MG63 (cell line): ENCODE data around the gene ARL6. TPM values are rescaled to one million over a fixed set of nuclear protein-coding genes. Genes with fewer than 3 reads are reported as not detected.

Experiments used
- DNase-seq: peaks from one replicate; pipeline ENCODE4 v3.0.0-alpha.2; 2020
- H3K27me3 ChIP-seq: fragments of 250-450 bp; sonication (Bioruptor Pico); 2 replicates; pipeline ENCODE4 v1.5.1; 2020; ENCODE audit warnings: mild to moderate bottlenecking, moderate library complexity
- H3K36me3 ChIP-seq: fragments of 250-450 bp; sonication (Bioruptor Pico); 2 replicates; pipeline ENCODE4 v1.5.1; 2020; ENCODE audit warnings: mild to moderate bottlenecking, moderate library complexity
- H3K4me3 ChIP-seq: fragments of 250-450 bp; sonication (Bioruptor Pico); 2 replicates; pipeline ENCODE4 v1.5.1; 2020; ENCODE audit warnings: mild to moderate bottlenecking, moderate library complexity
- H3K9me3 ChIP-seq: fragments of 250-450 bp; sonication (Bioruptor Pico); 2 replicates; pipeline ENCODE4 v1.5.1; 2020; ENCODE audit warnings: mild to moderate bottlenecking, moderate library complexity
- total RNA-seq: library from RNA; depleted of rRNA; stranded (reverse); fragments of >200 nt; shearing (Covaris generic); gene quantifications from 2 replicates; pipeline ENCODE4 v1.2.3, GENCODE V29; 2014; ENCODE audit warnings: low replicate concordance; rRNA removed

Gene ARL6, protein sequence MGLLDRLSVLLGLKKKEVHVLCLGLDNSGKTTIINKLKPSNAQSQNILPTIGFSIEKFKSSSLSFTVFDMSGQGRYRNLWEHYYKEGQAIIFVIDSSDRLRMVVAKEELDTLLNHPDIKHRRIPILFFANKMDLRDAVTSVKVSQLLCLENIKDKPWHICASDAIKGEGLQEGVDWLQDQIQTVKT
- 14.3 and 64.9 TPM in 2 replicates for total RNA-seq

DNA sequence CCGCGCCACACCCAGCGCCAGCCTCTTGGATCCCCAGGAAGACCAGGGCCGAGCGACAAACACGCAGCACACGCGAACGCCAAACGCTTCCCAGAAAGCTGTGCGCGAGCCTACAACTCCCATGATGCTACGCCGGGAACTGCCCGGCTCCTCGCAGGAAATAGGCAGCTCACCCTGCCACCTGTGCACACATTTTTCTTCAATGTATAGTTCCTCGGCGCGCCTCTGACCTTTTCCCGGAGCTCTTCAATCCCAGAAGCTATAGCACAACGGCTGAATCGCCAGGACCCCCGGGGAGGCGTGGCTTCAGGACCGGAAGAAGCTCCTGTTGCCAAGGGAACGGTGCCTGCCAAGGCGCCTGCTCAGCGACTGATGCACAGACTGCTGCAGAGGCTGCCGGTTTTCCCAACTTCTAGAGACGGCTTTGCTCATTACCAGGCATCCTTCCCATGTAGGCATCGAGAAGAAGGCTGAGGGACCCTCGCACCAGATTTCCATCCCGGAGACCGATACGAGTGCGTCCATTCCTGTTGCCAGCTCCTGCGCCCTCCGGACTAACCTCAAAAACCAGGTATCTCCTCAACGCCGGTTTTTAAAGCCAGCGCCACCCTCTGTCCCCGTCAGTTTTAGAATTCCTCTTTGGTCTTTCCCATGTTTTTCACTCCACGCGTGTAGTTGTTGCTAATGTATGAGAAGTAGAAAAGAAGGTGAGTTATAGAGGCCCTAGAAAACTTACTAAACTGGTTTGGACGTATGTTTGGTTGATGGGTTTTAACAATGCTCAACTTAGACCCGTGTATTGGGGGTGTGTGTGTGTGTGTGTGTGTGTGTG is at the start of gene ARL6:
Gene ARL6 (plus strand): TSS at position 352 of the 832 bp plus-strand sequence. CDS start 3,350 bp downstream, outside the sequence.
- peak; percentile 89 for DNase-seq
- Histone ChIP-seq H3K36me3 (no peaks in the 10 kb centered on the region), H3K4me3 (peak within 1 kb of the TSS; percentile 83), H3K27me3 (no peaks in the 10 kb centered on the region), H3K9me3 (no peaks in the 10 kb centered on the region)

DNA sequence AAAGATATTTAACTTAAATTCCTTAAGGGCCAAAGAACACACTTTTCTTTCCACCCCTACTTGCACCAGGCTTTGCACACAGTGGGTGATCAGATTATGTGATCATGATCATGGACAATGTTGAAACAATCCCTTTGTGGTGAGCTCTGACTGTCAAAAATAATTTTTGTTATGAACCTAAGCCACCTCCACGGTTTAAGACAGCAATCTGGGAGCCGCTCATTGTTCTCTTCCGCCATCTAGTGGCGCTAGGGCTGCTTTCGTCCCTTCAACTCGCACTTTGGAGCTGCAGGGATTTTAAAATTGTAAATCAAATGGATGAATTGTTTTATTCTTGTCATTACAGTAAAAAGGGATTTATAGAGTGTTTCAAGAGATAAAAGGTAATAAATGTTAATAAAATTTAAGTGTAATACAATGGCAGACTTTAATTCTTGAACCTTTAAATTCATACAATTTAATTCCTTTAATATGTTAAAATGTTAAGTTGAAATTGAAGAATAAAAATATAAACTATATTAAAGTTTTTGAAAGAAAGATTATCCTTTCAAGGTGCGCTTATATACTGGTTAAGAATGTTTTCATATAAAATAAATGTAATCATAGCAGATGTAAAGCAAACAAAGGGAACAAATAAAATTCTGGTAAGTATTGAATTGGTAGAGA is 45.3 kb upstream of the ARL6 start:
- Histone ChIP-seq H3K4me3 (no peak overlapping the region), H3K9me3 (no peaks in the 10 kb centered on the region), H3K36me3 (no peaks in the 10 kb centered on the region), H3K27me3 (no peaks in the 10 kb centered on the region)
- DNase-seq: peak; percentile 61

DNA sequence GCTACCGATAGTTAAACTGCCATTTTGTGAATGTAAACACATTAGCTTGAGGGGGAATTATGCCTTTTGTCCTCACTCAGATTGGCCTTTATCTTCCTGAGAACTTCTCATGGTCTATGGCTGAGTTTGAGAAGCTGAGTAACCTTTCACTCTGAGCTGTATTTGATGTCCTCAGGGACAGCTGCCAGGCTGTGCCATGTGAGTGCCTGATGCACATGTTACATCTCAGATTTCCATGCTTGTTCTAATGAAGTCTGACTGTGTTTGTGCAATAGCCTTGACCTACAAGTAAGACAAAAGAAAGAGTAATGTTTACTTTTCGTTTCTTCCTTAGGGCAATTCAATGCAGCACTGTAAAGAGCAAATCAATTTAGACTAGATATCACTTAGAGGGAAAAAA is 44.1 kb upstream of the ARL6 start:
- H3K36me3 ChIP-seq: no peaks in the 10 kb centered on the region
- no peak overlapping the region for H3K4me3 ChIP-seq
- no peaks in the 10 kb centered on the region for H3K27me3 ChIP-seq
- DNase-seq: no peak
- no peaks in the 10 kb centered on the region for H3K9me3 ChIP-seq

DNA sequence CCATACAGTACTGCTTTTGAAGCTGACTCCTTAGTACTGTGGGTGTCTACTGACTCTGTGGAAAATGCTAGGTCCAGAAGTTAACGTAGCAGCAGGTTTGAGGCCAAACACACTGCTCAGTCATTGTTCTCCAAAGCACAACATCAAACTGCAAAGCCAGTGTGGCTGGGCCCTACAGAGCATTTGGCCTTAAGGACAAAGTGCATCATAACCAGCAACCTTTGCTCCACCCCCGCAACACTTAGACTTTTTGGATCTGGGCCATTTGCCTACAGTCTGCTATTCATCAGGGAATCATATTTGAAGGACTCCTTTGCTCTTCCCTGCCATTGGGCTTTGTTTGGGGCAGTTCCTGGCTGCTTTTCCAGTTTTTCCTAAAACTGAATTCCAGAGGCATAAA is 43.1 kb upstream of the ARL6 start:
- H3K27me3 ChIP-seq: no peaks in the 10 kb centered on the region
- H3K9me3 ChIP-seq: no peaks in the 10 kb centered on the region
- DNase-seq: no peak
- no peak overlapping the region for H3K4me3 ChIP-seq
- no peaks in the 10 kb centered on the region for H3K36me3 ChIP-seq

DNA sequence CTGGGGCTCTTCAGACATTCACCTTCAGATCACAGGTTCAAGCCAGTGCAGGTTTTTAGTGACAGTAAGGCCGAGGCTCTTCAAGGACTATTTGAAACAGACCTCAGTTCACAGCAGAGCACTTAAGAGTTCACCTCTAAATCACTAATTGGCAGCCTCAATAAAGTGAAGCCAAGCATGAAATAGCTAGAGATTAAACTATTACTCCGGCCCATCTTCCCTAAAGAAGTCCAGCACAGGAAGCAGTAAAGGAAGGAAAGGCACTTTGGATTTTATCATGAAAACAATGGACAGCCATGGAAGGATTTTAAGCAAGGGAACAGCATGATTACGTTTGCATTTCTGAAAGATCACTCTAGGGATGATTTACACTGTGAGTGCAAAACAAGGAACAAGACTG is 27.6 kb upstream of the ARL6 start:
- Histone ChIP-seq H3K36me3 (no peaks in the 10 kb centered on the region), H3K27me3 (peaks cover 5% of the 10 kb centered on the region), H3K9me3 (no peaks in the 10 kb centered on the region), H3K4me3 (no peak overlapping the region)
- DNase-seq: no peak

DNA sequence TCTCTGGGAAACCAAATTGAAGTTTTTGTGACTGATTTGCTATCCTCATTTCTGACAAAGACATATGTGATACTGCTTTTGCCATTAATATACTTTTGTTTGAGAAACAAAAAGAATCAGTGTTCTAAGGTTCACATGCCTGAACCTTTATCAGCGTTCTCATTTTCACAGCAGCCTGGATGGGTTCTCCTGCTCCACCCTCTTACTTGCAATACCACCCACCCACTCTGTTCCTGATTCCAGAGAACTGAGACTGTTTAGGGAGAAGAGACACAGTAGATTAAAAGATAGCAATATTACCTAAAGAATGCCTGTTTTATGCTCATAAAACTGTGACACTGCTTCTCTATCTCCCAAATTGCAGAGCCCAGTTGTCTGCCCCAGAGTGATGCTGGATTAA is 25.8 kb upstream of the ARL6 start:
- Histone ChIP-seq H3K9me3 (no peaks in the 10 kb centered on the region), H3K27me3 (peaks cover 5% of the 10 kb centered on the region)

DNA sequence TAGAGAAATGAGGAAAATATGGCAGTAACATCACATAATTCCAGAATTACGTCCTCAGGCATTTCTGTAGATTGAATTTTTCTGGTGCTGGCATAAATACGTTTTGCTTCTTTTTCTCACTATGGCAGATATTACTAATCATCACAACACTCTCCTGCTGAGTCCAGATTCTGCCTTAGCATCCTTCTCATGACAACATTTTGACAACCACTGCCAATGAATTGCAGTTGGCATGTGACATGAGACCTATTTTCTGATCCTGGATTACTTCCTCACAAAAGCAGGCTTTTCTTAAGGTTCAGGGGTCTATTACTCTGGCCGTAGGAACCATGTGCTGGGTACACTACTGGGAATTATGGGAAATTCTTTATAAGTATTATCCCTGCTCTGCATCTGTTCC is 22.5 kb upstream of the ARL6 start:
- Histone ChIP-seq H3K27me3 (no peaks in the 10 kb centered on the region; the same call in 1 of the 2 replicates), H3K36me3 (no peaks in the 10 kb centered on the region), H3K9me3 (no peaks in the 10 kb centered on the region), H3K4me3 (no peak overlapping the region)
- no peak for DNase-seq

More for the DNA sequence above, 25.8 kb upstream of the ARL6 start:
- Histone ChIP-seq H3K4me3 (no peak overlapping the region), H3K36me3 (no peaks in the 10 kb centered on the region)
- DNase-seq: no peak

DNA sequence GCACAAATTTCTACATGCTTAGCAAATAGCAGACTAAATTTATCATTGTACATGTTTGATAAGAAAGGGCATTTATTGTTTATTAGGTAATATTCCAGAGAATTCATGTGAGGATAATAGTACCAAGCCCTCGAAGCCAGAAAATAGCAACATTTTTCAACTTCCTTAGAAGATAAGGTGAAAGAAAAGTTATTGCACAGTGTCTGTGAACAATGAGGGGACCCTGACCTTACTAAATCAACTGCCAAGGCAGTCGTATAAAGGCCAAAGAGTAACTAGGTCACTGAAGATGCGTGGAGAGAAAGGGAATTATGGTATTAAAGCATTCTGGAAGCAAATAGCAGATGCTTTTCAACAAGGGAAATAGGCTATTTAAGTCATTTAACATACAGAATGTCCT is 20.3 kb upstream of the ARL6 start:
- no peaks in the 10 kb centered on the region for H3K36me3 ChIP-seq
- no peak overlapping the region for H3K4me3 ChIP-seq
- H3K27me3 ChIP-seq: no peaks in the 10 kb centered on the region; the same call in 1 of the 2 replicates
- no peaks in the 10 kb centered on the region for H3K9me3 ChIP-seq
- no peak for DNase-seq

DNA sequence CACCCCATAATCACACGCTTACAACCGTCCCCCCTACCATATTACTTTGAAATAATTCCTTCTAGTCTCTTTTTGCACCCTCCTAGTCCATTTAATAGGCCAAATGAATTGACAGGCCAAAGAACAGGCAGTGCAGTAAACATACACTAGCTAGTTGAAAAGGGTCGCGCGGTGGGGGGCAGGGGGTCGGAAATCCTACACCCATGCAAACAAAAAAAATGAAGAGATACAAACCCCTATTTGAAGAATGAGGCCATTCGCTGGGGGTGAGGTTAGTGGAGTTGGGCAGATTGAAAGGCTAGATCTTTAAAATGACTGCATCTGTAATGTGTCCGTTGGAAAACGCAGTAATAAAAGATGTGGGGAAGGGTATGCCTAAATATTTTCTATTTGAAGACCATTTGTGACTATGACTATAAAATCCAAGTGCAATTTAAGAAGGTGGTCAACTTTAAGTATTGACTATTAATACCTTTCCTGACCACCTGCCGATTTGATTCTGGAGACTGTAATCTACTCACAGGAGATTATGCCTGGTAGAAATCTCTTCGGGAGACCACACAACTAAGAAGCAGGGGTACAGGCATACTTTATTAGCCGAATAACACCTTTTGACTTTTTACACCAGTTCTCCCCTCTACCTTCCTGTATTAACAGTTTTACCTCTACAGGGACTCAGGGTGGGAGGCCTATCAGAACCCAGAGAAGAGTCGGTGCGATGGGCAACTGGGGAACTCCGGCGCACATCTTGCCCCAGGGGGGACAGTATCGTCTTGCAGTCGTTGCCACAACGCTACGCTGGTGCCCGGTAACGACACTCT is 762 bp upstream of the ARL6 start:
- Histone ChIP-seq H3K36me3 (no peaks in the 10 kb centered on the region), H3K9me3 (no peaks in the 10 kb centered on the region), H3K4me3 (peak overlapping the region; percentile 83), H3K27me3 (no peaks in the 10 kb centered on the region)
- no peak for DNase-seq

DNA sequence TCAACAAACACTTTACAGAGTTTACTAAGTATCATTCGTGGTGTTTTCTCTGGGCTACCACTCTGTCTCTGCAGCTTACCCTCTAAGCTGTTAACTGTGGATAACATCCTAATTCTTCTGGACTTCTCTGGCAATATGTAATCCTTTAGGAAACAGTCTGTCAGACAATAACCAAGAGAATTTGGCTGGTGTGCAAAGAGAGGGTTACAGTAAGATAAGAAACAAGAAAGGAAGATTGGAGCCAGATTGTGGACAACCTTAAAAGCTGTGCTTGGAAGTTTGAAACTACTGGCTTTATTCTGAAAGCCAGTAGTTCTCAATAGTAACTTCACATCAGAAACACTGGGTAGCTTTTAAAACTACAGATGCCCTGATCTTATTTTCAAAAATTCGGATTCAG is 778 bp downstream of the ARL6 start:
- Histone ChIP-seq H3K27me3 (no peaks in the 10 kb centered on the region), H3K4me3 (peak overlapping the region; percentile 83), H3K36me3 (no peaks in the 10 kb centered on the region; the same call in 1 of the 2 replicates), H3K9me3 (no peaks in the 10 kb centered on the region; the same call in 1 of the 2 replicates)
- DNase-seq: no peak

DNA sequence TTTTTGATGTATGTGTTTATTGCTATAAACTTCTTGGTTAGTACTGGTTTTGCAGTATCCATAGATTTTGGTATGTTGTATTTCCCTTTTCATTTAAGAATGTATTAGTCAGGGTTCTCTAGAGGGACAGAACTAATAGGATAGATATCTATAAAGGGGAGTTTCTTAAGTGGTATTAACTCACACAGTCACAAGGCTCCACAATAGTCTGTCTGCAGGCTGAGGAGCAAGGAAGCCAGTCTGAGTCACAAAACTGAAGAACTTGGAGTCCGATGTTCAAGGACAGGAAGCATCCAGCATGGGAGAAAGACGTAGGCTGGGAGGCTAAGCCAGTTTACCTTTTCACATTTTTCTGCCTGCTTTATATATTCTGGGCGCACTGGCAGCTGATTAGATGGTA is 8.4 kb downstream of the ARL6 start:
- H3K9me3 ChIP-seq: peaks cover 2% of the 10 kb centered on the region; the same call in 1 of the 2 replicates
- H3K4me3 ChIP-seq: no peak overlapping the region
- H3K27me3 ChIP-seq: no peaks in the 10 kb centered on the region
- H3K36me3 ChIP-seq: peaks cover 4% of the 10 kb centered on the region
- DNase-seq: no peak

DNA sequence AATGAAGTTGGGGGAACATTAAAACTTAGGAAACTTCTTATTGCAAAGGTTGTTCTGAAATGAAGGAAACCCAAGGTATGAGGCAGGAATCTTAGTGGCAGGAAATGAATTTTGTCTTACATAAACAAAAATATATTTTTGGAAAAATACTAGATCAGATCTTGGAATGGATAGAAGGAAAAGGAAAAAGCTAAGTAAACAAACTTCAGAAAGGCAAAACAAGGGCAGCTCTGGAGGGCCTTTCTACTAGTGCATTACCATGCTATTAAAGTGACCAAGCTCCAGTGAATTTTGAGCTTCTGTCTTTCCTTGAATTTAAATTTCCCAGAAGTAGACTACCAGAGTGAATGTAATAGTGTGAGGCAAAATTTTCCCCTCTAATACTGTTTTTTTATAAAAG is 13.6 kb downstream of the ARL6 start:
- no peak for DNase-seq
- no peak overlapping the region for H3K4me3 ChIP-seq
- H3K27me3 ChIP-seq: no peaks in the 10 kb centered on the region
- no peaks in the 10 kb centered on the region for H3K36me3 ChIP-seq
- H3K9me3 ChIP-seq: no peaks in the 10 kb centered on the region

DNA sequence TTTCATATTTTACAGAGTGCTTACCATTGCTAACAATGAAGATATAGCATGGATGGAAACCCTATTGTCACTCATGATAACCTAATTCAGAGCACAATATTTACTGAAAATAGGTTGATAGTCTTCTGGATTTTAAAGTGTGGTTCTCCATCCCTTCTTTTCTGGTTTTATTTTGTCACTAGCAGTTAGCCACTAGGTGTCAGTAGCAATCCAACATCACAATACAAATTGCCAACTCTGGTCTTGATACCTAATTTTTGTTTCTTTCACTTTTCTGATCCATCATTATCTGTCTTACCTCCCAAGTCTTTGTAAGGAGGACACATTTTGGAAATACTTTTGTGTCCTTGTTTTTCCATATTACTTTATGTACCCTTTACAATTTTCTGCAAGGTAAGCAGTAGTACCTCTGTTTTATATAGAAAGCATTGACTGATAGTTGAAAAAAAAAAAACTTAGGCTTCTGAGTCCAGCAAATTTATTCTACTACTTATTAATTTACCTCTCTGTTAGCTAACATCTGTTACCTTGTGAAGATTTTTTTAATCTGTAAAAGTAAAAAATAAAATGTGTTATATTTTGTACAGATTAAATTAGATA is 29.0 kb downstream of the ARL6 start:
- no peak overlapping the region for H3K4me3 ChIP-seq
- no peak for DNase-seq
- H3K27me3 ChIP-seq: no peaks in the 10 kb centered on the region
- H3K9me3 ChIP-seq: no peaks in the 10 kb centered on the region
- no peaks in the 10 kb centered on the region for H3K36me3 ChIP-seq

DNA sequence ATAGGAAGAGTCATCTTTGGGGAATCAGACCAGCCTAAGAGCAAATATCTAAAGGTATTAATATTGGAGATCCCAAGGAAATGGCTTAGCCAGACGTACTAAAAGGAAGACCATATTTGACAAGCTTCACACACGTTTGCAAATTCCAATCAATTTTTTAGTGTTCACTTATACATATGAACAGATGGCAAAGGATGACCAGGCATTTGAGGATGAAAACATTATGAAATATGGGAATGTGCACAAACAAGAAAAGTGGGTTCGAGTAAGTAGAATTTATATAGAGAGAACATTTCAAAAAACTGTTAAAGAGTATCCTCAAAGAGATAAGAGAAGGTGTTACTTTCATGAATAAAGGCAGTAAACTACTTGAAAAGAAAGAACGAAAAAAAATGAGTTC is 31.4 kb downstream of the ARL6 start:
- no peak for DNase-seq
- no peaks in the 10 kb centered on the region for H3K9me3 ChIP-seq
- no peaks in the 10 kb centered on the region for H3K27me3 ChIP-seq
- no peaks in the 10 kb centered on the region for H3K36me3 ChIP-seq
- H3K4me3 ChIP-seq: no peak overlapping the region

DNA sequence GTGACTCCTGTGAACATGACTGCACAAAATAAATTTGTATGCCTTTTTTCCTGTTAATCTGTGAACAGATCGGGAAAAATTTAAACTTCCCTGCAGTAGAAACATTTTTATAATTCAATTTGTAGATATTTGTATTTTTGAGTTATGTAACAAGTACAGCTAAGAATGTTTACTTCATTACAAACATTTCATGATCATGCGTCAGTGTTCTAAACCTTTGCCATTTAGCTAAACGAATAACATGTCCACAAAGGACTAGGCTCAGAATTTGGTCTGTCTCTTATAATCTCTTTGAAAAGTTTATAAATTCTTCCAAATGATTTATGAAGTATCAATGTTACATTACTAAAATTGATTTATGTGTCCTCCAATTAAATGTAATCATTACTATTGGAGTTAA is 39.9 kb downstream of the ARL6 start:
- DNase-seq: no peak
- H3K36me3 ChIP-seq: no peaks in the 10 kb centered on the region
- H3K9me3 ChIP-seq: no peaks in the 10 kb centered on the region
- no peak overlapping the region for H3K4me3 ChIP-seq
- H3K27me3 ChIP-seq: no peaks in the 10 kb centered on the region

DNA sequence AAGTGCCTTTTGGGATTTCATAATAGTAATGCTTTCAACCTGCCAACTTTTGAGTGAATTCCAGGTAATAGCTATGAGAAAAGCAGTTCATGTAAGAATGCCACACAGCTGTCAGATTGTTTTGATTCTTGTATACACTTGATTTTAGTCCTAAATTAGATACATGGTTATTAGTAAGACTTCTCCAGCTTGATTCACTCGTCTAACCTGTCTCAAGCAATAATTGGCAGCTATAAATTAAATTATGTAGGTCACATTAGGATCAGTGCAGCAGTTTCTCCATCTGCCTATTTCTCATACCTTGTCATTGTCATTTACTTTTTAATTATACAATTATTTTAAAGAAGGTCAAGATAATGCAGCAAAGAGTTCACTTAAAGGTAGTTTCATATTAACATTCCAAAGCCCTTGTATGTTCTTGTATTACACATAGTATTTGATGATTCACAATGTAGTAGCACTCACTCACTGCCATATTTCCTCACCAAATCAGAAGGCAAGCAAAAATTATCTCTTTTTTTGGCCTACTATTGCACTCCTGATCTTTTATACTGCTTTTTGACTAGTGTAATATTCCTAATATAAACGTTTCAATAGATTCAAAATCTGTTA is 46.3 kb downstream of the ARL6 start:
- Histone ChIP-seq H3K4me3 (no peak overlapping the region), H3K27me3 (no peaks in the 10 kb centered on the region), H3K36me3 (no peaks in the 10 kb centered on the region), H3K9me3 (no peaks in the 10 kb centered on the region)
- no peak for DNase-seq
